GM21515 (cell line): ENCODE results near the gene CERS5.
A peak's percentile ranks its signal among the peaks of the same experiment; 100 is the strongest.
"Not testable (repeated sequence)": the region's sequence is repeated elsewhere in the genome, so short reads cannot be mapped to it uniquely, and the experiment has no call there.

Experiments used
- ATAC-seq: cut with Tn5 transposase; IDR thresholded peaks from one replicate; pipeline ENCODE4 v1.9.1; 2021; ENCODE audit not compliant: unreplicated experiment

CERS5 gene

GRCh38 chr12:50187084-50187900 lies 20.1 kb upstream of the CERS5 start:
- ATAC-seq: no peak

GRCh38 chr12:50186681-50187080 lies 19.5 kb upstream of the CERS5 start:
- no peak for ATAC-seq

- ATAC-seq: no peak
Observed at GRCh38 chr12:50185970-50186663, 18.9 kb upstream of the CERS5 start.

- ATAC-seq: no peak
Observed at GRCh38 chr12:50185301-50185895, 18.2 kb upstream of the CERS5 start.

GRCh38 chr12:50184261-50184660 lies 17.1 kb upstream of the CERS5 start:
- no peak for ATAC-seq

- no peak for ATAC-seq
Observed at GRCh38 chr12:50182461-50182860, 15.3 kb upstream of the CERS5 start.

- ATAC-seq: no peak
Observed at GRCh38 chr12:50181691-50182090, 14.5 kb upstream of the CERS5 start.

GRCh38 chr12:50175716-50176026 lies 8.5 kb upstream of the CERS5 start:
- ATAC-seq: no peak

- no peak for ATAC-seq
Observed at GRCh38 chr12:50174971-50175715, 8.0 kb upstream of the CERS5 start.

- ATAC-seq: peak; percentile 36
Observed at GRCh38 chr12:50166799-50167048, 445 bp downstream of the CERS5 start.

GRCh38 chr12:50164963-50165362 lies 2.2 kb downstream of the CERS5 start:
- no peak for ATAC-seq

GRCh38 chr12:50162230-50162629 lies 4.9 kb downstream of the CERS5 start:
- no peak for ATAC-seq

- no peak for ATAC-seq
Observed at GRCh38 chr12:50160643-50161042, 6.5 kb downstream of the CERS5 start.

GRCh38 chr12:50157259-50157658 lies 9.9 kb downstream of the CERS5 start:
- ATAC-seq: no peak

GRCh38 chr12:50156641-50157040 lies 10.5 kb downstream of the CERS5 start:
- no peak for ATAC-seq

GRCh38 chr12:50154947-50155346 lies 12.2 kb downstream of the CERS5 start:
- not testable (repeated sequence) for ATAC-seq

GRCh38 chr12:50151047-50151687 lies 16.0 kb downstream of the CERS5 start:
- ATAC-seq: no peak

- no peak for ATAC-seq
Observed at GRCh38 chr12:50149311-50149710, 17.9 kb downstream of the CERS5 start.

- ATAC-seq: not testable (repeated sequence)
Observed at GRCh38 chr12:50148011-50148410, 19.2 kb downstream of the CERS5 start.

GRCh38 chr12:50147281-50147680 lies 19.9 kb downstream of the CERS5 start:
- no peak for ATAC-seq

- ATAC-seq: no peak
Observed at GRCh38 chr12:50145439-50145838, 21.7 kb downstream of the CERS5 start.
